ENCODE results near the gene APLF. TPM values are rescaled to one million over a fixed set of nuclear protein-coding genes. Genes with fewer than 3 reads are reported as not detected.

The APLF gene
- total and polyA plus RNA-seq, 2 of the 8 experiments (the other 6 are each of a cell fraction or from before 2014, with no cell fraction given), result 4.4 to 7.3 TPM

GRCh38 chr2:68590702-68591101, 123.3 kb downstream of the APLF start:
- ChIA-PET POLR2A (ENCODE audit: partially characterized antibody) (no interaction called here), CTCF (ENCODE audit: partially characterized antibody) (interaction anchor here (0.7 to 2.0 kb wide), 3 partner anchors 10 to 26 kb away, joined by 3 to 6 read pairs (median 3); no protein-coding TSS in a partner anchor)
- Histone ChIP-seq H2BK20ac (ENCODE audit: low read length) (no peak overlapping the region), H3K36me3 (ENCODE audit: control insufficient read depth in 2 of 4, insufficient read depth in 4 of 4, low read length in 3 of 4) (no peaks in the 10 kb centered on the region), H3K79me2 (ENCODE audit: control insufficient read depth in 1 of 2, insufficient read depth in 2 of 2, low read length in 2 of 2) (no peaks in the 10 kb centered on the region), H3K27me3 (replicated peaks in 1 of 4; ENCODE audit: control insufficient read depth in 3 of 4, extremely low read depth in 1 of 4, insufficient read depth in 3 of 4, low read length in 3 of 4) (no peaks in the 10 kb centered on the region), H4K20me1 (replicated peaks in 1 of 2; ENCODE audit: control insufficient read depth in 1 of 2, insufficient read depth in 2 of 2, low read length in 2 of 2) (no peaks in the 10 kb centered on the region), H2AFZ (ENCODE audit: low read length) (no peak overlapping the region), H2AK5ac (ENCODE audit: low read depth, low read length) (no peak overlapping the region), H4K5ac (ENCODE audit: insufficient read length, low read depth, low read length) (no peak overlapping the region), H2BK120ac (replicated peaks; ENCODE audit: low read depth, low read length) (no peak overlapping the region), H2BK5ac (ENCODE audit: low read depth, low read length) (no peak overlapping the region), H3K18ac (ENCODE audit: extremely low read depth, low read length) (no peak overlapping the region), H2BK12ac (ENCODE audit: low read depth, low read length) (no peak overlapping the region), H3K9ac (replicated peaks in 1 of 4; ENCODE audit: extremely low read depth in 1 of 4, low read depth in 3 of 4, low read length in 3 of 4) (no peak overlapping the region), H3K4me3 (ENCODE audit: extremely low read depth in 1 of 4, insufficient read depth in 2 of 4, low read depth in 3 of 4, low read length in 4 of 4) (no peak overlapping the region), H3K9me3 (ENCODE audit: insufficient read depth in 2 of 2, low read depth in 1 of 2, low read length in 1 of 2) (no peaks in the 10 kb centered on the region), H3K4ac (replicated peaks; ENCODE audit: insufficient read length, low read depth, low read length) (no peak overlapping the region), H3K4me2 (ENCODE audit: insufficient read depth in 1 of 2, low read depth in 2 of 2, low read length in 2 of 2) (no peak overlapping the region), H4K8ac (ENCODE audit: extremely low read depth, insufficient read depth, low read length) (no peak overlapping the region), H3K23me2 (ENCODE audit: low read depth, low read length) (no peaks in the 10 kb centered on the region; the same call in 1 of the 2 replicates), H3K79me1 (ENCODE audit: low read depth, low read length) (no peaks in the 10 kb centered on the region), H3K14ac (ENCODE audit: insufficient read length) (no peak overlapping the region), H3K27ac (ENCODE audit: low read depth, low read length) (no peak overlapping the region), H2BK15ac (ENCODE audit: low read length) (no peak overlapping the region), H3K56ac (replicated peaks; ENCODE audit: insufficient read length, low read depth, low read length) (no peak overlapping the region), H3K23ac (ENCODE audit: insufficient read length) (no peak overlapping the region), H3K4me1 (replicated peaks in 1 of 4; ENCODE audit: control insufficient read depth in 3 of 4, insufficient read depth in 4 of 4, low read length in 3 of 4) (no peaks in the 10 kb centered on the region), H4K91ac (replicated peaks; ENCODE audit: insufficient read length, low read length) (no peak overlapping the region)
- DNase-seq (ENCODE audit: low read depth in 1 of 2, low spot score in 2 of 2) (no peak), FAIRE-seq (no peak)
- WGBS, 2 experiments (ENCODE audit: extremely low coverage in 1 of 2, insufficient coverage in 1 of 2, insufficient read length in 1 of 2, insufficient replicate concordance in 2 of 2, low coverage in 1 of 2, low lambda C conversion rate in 2 of 2, missing lambda C conversion rate in 1 of 2), result 95% methylated on average over 1 of the region's 1 CpG; no CpG with 5 or more reads in 1 of the 2 experiments
- no peak for TF ChIP-seq TAF1 (IDR thresholded peaks at IDR 0.05; ENCODE audit: low read depth, low read length)
- TF ChIP-seq JUND (IDR thresholded peaks at IDR 0.05; ENCODE audit: low read length), result no peak
- no peak for TF ChIP-seq EGR1 (IDR thresholded peaks at IDR 0.05; ENCODE audit: borderline replicate concordance, low read depth, low read length)
- TF ChIP-seq ZNF274 (IDR thresholded peaks at IDR 0.05; ENCODE audit: borderline replicate concordance, extremely low read depth, low read length), result no peak
- TF ChIP-seq ATF2 (IDR thresholded peaks at IDR 0.05; ENCODE audit: low read length), result no peak
- TF ChIP-seq FOSL1 (IDR thresholded peaks at IDR 0.05; ENCODE audit: insufficient read depth, low read depth, low read length), result no peak
- no peak for TF ChIP-seq TCF12 (IDR thresholded peaks at IDR 0.05; ENCODE audit: low read depth, low read length)
- no peak for TF ChIP-seq USF2 (IDR thresholded peaks at IDR 0.05; ENCODE audit: low read length)
- TF ChIP-seq SUZ12 (IDR thresholded peaks at IDR 0.05; ENCODE audit: low read length), result no peak
- no peak for TF ChIP-seq RFX5 (IDR thresholded peaks at IDR 0.05; ENCODE audit: borderline replicate concordance, low read depth, low read length)
- no peak for TF ChIP-seq CTBP2 (IDR thresholded peaks at IDR 0.05; ENCODE audit: borderline replicate concordance, insufficient read depth, insufficient read length, low read length)
